Sciatic nerve (tissue), 2 donors: ENCODE measurements around the gene SS18L1. TPM values are rescaled to one million over a fixed set of nuclear protein-coding genes. Genes with fewer than 3 reads are reported as not detected.

Experiments used
- ATAC-seq: fragments of 200-7000 bp; cut with Tn5 transposase; one replicate; pipeline ENCODE4 v1.9.1; 2020; ENCODE audit warnings: mild to moderate bottlenecking, moderate library complexity
- DNase-seq: peaks from one replicate; pipeline ENCODE4 v3.0.0-alpha.2; 2020; ENCODE audit warnings: low spot score
- intact Hi-C: fragments of 100-400 bp; cut with DNase I; formaldehyde crosslinking; loops from one replicate; pipeline ENCODE4 v1.14.2; 2022
- total RNA-seq: library from RNA; stranded (reverse); fragmentation: NEBNext Ultra II Directional; extraction: Animal tissue kit (Norgen Biotek cat#: 25700); gene quantifications from one replicate; pipeline ENCODE4 v1.2.1, GENCODE V29; 2021
- donor health status: DM: no; HTN: no; CAD: no.
- donor health status: DM: no; HTN: no; CAD: no.

SS18L1 gene
- total RNA-seq, 1 donor from 2014 or later = 18.9 TPM

DNA sequence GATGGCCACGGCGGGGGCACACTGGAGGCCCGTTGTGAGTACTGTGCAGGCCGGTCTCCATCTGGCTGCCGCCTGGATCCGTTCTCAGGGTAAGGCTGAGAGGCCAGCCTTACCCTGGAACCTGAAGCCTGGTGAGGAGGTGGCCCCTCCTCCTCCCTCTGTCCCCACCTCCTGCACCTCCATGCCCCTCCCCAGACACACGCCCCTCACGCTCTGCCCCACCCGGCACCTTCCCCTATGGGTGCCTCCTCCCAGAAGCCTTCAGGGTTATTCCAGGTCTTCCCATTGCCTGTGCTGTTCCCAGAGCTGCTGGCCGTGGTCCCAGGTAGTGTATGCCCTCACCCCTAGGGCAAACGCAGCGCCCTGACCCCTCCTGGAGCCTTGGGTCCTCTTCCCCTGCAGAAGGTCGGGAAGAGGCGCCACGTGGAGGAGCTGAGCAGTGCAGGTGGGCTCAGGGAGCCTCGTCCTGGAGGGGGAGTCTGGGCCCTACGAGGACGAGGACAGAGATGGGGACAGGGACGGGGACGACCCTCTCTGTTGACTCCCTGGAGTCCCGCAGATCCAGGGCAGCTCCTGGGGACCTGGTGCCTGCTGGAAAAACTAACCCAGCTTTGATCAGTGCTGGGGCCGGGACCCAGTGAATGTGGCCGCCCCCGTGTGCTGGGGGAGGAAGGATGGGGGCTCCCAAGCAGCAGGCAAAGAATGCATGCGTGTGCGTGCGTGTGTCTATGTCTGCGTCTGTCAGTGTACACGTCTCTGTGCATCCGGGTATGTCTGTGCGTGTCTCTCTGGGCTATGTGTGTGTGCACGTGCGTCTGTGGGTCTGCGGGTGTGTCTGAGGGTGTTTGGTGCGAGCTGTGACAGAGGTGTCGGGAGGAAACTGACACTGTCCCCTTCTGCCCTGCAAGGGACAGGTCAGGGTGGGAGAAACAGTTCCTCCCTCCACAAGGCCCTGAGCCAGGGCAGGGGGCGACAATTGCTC lies 84.7 kb downstream of the SS18L1 start:
- ATAC-seq = no peak

DNA sequence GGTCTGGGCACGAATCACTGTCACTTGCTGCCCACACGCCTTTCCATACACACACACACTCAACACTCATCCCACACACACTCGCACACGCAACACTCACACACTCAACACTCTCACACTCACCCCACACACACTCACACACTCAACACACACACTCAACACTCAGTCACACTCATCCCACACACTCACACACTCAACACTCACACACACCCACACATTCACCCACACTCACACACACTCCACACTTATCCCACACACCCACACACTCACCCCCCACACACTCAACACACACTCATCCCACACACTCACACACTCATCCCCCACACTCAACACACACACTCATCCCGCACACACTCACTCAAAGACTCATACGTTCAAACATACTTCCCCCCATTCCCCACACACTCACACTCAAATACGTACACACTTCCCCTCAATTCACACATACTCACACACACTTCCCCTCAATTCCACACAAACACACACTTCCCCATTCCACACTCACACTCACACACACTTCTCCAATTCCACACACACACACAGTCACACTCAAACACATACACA lies 85.5 kb downstream of the SS18L1 start:
- DNase-seq (no peak), ATAC-seq (no peak)
- intact Hi-C loops = no loop called here

More for the DNA sequence above, 84.7 kb downstream of the SS18L1 start:
- no peak for DNase-seq
- intact Hi-C loops = no loop called here

DNA sequence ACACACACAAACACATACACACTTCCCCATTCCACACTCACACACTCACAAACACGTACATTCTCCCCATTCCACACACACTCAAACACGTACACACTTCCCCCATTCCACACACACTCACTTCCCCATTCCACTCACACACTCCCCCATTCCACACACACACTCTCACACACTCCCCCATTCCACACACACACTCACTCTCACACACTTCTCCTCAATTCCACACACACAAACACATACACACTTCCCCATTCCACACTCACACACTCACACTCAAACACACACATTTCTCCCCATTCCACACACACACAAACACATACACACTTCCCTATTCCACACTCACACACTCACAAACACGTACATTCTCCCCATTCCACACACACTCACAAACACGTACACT lies 86.1 kb downstream of the SS18L1 start:
- ATAC-seq = no peak
- no peak for DNase-seq
- intact Hi-C loops = no loop called here

DNA sequence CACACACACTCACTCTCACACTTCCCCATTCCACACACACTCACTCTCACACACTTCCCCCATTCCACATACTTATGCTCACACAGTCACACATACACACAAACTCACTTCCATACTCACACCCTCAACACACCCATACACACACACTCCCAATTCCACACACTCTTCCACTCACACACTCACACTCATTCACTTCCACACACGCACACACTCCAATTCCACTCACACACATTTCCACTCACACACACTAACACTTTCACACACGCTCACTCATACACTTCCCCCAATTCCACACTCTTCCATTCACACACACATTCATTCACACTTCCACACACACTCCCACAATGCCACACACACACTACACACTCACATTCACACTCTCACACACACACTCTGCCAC lies 86.7 kb downstream of the SS18L1 start:
- DNase-seq (no peak), ATAC-seq (no peak)
- intact Hi-C loops = no loop called here

DNA sequence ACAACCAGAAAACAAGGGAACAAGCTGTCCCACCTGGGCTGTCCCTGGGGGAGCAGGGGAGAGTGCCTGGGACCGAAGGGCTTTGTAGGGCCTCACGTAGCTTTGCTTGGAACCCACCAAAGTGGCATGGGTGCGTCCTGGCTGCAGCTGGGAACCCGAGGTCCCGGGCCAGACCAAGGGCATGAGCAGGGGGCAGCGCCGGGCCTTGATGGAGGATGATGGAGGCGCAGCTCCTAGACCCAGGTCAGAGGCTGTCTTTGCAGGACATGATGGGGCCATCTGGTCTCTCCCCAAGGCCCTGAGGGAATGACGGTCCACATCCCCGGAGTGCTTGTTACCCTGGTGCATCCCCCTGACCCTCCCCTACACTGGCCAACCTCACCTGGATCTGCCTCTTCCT lies 87.1 kb downstream of the SS18L1 start:
- no peak for DNase-seq
- intact Hi-C loops = no loop called here
- no peak for ATAC-seq

DNA sequence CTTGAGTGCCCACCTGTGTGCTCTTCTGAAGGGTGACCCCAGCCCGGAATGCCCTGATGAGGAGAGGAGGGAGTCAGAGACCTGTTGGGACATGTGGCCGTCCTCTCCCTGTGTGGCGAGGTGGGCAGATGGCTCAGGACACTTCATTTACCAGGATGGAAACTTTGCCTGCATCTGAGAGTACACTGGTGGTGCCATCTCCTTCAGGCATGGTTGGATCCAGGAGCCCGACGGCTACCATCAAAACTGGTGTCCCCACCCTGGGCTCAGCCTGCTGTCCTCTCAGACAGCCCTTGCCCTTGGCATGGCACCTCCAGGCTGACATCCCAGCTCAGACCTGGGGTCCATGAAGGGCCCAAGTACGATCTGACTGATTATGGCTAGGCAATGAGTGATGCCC lies 87.7 kb downstream of the SS18L1 start:
- no peak for DNase-seq

More for the DNA sequence above, 87.7 kb downstream of the SS18L1 start:
- intact Hi-C loops = no loop called here
- ATAC-seq = no peak

Other genes with a start within 250 kb of the SS18L1 start
- gene TAF4, start 77.9 kb upstream of the SS18L1 start, total RNA-seq = 20.1 TPM
- gene LSM14B, start 21.3 kb upstream of the SS18L1 start, total RNA-seq = 26.5 TPM
- gene PSMA7, start 375 bp upstream of the SS18L1 start, total RNA-seq = 124 TPM
- 31.4 TPM for gene MTG2, start 39.3 kb downstream of the SS18L1 start, total RNA-seq
- gene HRH3, start 76.5 kb downstream of the SS18L1 start, total RNA-seq = not detected
- 53.3 TPM for gene OSBPL2, start 94.8 kb downstream of the SS18L1 start, total RNA-seq
- gene ADRM1, start 159.2 kb downstream of the SS18L1 start, total RNA-seq = 47.5 TPM
- gene LAMA5, start 223.5 kb downstream of the SS18L1 start, total RNA-seq = 232 TPM
- 986 TPM for gene RPS21, start 243.3 kb downstream of the SS18L1 start, total RNA-seq